NCI-H2107 treated with DMSO at 0.1 percent for 48 hours (cell line): Measurements from ENCODE around the gene ATP9B.

Source experiments
- DNase-seq: peaks from one replicate; lab custom pipeline; 2025; ENCODE audit not compliant: unreplicated experiment; lab: John Stamatoyannopoulos, UW

Gene ATP9B, protein sequence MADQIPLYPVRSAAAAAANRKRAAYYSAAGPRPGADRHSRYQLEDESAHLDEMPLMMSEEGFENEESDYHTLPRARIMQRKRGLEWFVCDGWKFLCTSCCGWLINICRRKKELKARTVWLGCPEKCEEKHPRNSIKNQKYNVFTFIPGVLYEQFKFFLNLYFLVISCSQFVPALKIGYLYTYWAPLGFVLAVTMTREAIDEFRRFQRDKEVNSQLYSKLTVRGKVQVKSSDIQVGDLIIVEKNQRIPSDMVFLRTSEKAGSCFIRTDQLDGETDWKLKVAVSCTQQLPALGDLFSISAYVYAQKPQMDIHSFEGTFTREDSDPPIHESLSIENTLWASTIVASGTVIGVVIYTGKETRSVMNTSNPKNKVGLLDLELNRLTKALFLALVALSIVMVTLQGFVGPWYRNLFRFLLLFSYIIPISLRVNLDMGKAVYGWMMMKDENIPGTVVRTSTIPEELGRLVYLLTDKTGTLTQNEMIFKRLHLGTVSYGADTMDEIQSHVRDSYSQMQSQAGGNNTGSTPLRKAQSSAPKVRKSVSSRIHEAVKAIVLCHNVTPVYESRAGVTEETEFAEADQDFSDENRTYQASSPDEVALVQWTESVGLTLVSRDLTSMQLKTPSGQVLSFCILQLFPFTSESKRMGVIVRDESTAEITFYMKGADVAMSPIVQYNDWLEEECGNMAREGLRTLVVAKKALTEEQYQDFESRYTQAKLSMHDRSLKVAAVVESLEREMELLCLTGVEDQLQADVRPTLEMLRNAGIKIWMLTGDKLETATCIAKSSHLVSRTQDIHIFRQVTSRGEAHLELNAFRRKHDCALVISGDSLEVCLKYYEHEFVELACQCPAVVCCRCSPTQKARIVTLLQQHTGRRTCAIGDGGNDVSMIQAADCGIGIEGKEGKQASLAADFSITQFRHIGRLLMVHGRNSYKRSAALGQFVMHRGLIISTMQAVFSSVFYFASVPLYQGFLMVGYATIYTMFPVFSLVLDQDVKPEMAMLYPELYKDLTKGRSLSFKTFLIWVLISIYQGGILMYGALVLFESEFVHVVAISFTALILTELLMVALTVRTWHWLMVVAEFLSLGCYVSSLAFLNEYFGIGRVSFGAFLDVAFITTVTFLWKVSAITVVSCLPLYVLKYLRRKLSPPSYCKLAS

DNA sequence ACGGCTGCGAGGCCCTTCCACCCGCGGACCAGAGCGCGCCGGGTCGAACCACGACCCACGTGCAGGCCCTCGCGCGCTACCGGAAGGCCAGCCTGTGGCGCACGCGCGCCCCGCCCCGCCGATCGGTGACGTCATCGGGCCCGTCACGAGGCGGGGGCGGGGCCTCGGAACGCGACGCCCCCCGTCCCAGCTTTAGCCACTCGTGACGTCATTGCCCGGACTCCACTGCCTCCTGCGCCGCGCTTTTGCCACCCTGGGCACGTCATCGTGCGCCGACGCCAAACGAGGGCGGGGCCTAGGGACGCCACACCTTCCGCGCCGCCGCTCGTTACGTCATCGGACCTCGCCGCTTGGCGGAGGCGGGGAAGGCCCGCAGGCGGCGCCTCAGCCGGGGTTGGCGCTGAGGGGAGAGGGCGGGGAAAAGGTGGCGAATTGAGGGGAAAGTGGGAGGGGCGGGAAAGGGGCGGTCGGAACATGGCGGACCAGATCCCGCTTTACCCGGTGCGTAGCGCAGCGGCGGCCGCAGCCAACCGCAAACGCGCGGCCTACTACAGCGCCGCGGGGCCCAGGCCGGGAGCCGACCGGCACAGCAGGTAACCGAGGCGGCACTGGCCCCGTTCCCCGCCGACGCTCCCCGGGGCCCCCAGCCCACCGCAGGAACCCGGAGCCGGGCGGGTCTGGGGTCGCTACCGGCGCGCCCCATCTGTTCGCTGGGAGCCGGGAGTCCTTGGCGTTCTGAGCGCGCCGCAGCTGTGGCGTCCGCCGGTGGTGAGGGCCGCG, at the start of gene ATP9B:
TSS of gene ATP9B (plus strand) at position 458 of the 780 bp plus-strand sequence. CDS start at position 475, 17 bp downstream.
- DNase-seq = peak; percentile 81

DNA sequence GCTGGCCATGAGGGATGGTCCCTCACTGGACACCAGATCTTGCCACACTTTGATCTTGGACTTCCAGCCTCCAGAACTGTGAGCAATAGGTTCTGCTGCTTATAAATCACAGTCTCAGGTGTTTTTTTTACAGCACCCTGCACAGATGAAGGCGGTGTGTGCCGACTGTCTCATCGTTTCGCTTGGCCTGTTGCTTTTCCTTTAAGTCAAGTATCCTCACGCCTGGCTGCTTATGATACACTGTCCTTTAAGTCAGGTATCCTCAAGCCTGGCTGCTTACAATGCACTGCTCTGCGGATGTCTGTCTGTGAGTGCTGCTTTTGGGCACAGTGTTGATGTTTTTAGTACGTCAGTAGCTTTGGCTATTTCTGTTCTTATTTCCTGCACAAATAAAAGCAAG, 49.3 kb upstream of the ATP9B start:
- no peak for DNase-seq

DNA sequence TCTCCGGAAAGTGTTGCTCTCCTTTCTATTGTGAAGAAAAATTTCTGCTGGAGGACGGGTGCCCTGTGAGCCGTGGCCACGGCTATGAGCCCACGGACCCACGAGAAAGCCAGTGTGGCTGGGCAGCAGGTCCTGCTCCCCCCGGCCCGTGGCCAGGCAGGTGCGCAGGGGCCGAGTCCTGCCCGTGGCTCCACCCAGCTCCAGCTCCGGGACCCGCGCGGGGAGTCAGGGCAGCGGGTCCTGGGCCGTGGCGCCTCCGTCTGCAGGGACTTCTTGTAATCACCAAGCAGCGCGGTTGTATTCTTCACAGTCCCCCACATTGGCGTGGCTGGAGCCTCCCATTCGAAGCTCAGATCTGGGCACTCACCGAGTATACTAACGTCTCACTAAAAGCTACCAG, 46.6 kb upstream of the ATP9B start:
- DNase-seq = no peak

DNA sequence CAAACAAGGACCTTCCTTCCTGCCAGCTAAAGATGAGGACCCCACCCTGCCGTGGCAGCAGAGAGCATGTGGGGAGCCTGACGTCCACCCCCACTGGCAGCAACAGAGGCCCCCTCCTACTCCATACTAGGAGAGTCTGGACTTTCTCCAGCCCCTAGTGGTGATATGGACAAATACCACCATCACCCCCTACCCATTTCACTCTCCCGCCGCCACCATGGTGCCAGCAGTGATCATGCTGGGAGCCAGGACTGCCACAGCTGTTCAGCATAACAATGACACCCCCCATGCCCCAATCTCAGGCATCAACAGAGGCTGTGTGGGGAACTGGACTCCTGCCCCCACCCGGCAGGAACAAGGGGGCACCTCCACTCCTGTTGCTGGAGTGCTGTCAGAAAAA, 42.7 kb upstream of the ATP9B start:
- no peak for DNase-seq

DNA sequence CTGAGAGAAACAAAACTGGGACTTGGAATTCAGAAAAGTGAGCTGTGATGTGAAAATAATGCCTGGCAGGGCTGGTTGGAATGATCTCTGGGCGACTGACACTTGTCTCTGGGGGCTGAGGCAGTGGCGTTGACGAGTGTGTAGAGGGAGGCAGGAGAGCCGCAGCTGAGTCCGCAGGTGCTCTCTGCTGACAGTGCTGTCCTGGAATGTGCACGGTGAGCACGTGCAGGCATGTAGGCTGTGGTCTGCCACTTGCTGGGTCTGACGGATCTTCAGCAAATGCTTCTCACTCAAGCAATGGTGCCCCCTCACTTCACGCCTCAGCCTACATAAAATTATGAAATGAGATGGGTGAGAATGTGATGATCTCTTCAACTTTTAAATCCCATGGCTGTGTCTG, 38.5 kb upstream of the ATP9B start:
- no peak for DNase-seq

DNA sequence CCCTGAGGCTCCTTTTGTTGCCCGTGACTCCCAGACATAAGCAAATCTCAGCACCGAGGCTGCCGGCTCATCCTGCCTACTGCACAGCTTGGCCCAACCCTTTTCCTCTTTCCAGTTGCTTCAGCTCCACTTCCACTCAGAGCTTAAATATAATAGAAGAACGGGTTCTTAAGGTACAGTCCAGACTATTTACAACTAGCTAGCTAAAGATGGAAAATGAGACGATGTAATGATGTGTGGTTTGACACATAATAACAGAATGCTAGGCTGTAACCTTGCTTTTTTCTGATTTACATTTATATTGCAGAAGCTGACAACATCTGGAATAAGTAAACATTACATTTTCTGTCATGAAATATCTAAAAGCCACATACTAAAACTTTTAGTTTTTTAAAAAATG, 26.9 kb upstream of the ATP9B start:
- DNase-seq = no peak

DNA sequence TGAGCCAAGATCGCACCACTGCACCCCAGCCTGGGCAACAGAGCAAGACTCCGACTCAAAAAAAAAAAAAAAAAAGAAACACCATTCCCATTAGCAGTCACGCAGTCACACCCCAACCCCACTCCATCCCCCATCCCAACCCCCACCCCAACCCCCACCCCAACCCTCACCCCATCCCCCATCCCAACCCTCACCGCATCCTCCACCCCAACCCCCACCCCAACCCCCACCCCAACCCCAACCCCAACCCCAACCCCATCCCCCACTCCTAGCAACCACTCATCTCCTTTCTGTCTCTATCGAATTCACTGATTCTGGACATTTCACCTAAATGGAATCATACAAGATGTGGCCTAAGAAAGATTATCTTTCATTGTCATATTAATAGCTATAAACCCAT, 25.9 kb upstream of the ATP9B start:
- DNase-seq = no peak

DNA sequence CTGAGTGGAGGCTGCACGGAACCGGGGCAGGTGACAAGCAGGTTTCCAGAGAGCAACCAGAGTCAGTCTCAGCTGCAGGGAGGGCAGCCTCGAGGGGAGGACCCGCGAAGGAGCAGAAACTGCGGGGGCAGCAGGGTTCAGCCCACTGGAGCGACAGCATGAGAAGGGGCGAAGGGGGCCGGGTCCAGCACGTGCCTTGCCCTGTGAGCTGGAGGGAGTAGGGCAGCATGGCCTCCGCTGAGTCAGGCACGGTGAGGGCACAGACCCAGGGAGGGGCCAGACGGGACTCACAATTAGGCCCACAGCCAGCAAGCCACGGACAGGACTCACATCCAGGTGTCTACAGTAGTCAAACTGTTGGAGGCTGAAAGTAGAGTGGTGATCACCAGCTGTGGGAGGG, 22.7 kb upstream of the ATP9B start:
- DNase-seq = no peak

DNA sequence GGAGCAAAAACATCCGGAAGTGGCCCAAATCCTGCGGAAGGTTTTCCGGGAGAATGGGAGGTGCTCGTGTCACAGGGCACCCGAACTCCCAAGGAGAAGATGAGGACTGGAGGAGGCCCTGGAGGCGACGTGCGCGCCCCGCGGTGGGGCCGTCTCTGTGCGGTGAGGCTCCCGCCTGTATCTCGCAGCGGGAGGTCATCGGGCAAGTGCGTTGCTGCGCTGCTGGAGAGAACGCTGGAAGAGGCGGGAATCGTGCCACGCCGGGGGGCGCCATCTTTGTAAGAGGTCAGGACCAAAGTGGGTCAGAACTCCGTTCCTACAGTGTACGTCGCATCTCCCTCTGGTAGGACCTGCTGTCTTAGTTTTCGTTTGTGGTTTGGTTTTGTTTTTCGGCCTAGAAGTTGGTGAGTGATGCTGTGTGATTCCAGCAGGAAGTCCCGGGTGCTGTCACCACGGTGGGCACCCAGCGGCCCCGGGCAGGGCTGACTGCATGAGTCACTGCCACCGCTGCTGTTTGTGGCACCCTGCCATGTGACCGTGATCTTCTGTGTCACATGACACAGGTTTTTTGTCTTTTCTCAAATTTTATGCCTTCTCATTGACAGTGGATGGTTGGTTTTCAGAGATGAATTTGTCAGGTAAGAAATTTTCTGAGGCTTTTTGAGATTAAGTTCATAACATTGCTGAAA, 21.5 kb upstream of the ATP9B start:
- DNase-seq = no peak

DNA sequence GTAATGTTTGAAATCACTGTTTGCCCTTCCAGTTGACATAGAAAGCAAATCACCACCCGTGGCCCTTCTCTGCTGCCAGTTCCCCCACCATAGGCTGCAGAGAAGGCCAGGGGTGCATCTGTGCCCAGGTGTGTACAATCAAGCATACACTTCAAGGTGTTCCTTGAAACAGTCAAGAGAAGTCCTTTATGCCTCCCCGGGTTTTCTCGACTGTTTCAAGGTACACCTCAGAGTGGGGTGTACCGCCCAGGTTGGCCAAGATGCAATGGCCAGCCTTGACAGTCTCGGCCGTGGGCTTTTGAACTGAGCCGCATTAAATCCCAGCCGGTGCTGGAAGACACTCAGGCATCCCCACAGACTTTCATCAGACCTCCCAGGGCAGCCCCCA, 21.0 kb upstream of the ATP9B start:
- DNase-seq = no peak

DNA sequence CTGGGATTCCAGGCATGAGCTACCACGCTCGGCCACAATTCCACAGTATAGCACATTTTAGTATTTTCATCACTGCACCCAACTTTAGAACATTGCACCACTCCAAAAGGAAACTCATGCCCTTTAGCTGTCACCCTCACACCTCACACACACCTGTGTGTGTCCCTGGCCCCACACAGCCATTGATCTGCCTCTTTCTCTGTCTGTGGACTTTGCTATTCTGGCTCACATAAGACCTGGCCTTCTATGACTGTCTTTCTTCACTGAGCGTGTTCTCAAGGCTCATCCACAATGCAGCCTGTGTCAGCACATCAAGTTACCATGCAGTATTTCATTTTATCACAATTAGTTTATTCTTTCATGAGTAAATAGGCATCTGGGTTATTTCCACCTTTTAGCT, 19.7 kb upstream of the ATP9B start:
- no peak for DNase-seq

DNA sequence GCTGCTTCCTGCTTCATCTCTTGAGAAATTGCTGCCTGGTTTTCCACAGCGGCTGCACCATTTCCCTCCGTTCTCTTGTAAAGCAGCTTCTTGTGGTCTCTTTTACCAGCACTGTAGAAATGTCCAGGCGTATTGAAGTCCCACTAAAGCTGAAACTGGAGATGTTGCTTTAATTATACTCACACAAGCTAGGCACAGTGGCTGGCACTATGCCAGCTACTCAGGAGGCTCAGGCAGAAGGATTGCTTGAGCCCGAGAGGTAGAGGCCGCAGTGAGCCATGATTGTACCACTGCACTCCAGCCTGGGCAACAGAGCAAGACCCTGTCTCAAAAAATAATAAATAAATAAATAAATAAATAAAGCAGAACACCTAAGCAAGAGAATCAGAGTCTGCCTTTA, 19.2 kb upstream of the ATP9B start:
- no peak for DNase-seq

DNA sequence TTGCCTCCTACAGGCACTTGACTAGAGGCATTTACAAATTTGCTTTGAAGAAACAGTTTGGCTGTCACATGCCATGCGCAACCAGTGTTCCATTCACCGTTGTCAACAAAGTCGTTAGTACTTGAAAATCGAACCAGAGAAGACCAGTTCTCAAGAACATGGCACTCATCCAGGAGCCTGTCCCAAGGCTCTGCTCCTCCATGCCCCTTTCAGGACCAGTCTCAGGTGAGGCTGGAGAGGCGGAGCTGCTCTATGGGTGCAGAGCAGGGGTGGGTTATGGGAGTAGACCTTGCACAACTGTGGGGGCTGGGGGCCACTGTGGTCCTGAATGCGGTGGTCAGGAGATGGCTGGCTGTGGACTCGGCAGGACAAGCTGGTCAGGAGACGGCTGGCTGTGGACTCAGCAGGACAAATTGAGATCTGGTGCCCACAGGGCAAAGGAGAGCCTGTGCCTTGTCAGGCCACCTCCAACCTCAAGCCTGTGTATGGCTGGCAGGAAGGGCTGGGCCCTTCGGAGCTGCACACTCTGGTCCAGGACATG, 12.3 kb upstream of the ATP9B start:
- no peak for DNase-seq

DNA sequence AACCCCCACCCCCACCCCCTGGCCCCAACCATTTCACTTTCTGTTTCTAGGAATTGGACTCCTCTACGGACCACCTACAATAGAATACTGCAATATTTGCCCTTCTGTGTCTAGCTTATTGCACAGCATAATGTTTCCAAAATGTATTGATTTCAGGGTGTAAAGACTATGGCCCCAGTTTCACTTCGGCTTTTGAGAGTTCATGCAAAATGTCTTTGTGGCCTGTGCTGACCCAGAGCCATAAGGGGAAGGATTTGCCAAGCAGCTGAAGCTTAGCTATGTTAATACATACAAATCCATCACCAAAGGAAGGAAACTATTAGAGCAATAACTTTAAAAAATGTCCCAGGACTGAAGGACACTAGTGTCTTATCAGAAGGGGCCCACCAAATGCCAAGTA, 11.2 kb upstream of the ATP9B start:
- no peak for DNase-seq

DNA sequence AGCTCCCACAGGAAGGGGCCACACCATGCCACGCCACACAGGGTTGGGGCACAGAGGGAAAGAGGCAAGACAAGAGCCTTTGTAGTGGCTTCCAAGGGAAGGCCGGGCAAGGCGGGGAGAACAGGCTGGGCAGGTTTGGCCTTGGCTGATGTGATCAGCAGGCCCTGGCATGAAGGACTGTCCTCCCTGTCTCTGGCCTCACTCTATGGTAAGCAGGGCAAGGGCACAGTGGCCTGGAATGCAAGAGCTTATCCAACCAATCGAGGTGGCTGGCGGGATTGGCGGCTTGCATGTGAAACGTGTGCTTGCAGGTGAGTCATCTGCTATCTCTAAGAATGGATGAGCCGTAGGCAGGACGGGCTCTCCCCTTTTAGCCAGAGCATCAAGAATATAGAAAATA, 6.4 kb upstream of the ATP9B start:
- DNase-seq = no peak

DNA sequence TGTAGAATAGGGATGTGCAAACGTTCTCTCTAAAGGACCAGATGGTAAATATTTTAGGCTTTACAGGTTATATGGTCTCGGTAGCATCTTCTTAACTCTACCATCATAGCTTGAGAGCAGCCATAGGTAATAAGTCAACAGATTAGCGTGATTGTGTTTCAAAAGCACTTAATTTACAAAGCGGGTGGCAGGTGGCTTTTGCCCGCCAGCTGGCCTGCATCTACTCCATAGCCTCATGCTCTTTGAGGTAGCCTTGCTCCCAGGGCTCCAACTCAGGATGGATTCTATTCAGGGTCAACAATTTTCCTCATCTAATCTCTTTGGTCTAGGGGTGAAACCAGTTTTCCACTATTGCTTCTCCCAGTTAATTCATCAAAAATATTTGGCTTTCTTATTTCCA, 5.0 kb upstream of the ATP9B start:
- DNase-seq = peak; percentile 81

DNA sequence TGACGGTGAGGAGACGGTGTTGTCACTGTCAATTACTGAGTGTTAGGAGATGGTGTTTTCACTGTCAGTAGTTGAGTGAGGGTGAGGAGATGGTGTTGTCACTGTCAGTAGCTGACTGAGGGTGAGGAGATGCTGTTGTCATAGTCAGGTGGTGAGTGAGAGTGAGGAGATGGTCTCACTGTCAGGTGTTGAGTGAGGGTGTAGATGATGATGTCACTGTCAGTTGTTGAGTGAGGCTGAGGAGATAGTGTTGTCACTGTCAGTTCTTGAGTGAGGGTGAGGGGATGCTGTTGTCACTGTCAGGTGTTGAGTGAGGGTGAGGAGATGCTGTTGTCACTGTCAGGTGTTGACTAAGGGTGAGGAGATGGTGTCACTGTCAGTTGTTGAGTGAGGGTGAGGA, 3.4 kb upstream of the ATP9B start:
- DNase-seq = no peak

DNA sequence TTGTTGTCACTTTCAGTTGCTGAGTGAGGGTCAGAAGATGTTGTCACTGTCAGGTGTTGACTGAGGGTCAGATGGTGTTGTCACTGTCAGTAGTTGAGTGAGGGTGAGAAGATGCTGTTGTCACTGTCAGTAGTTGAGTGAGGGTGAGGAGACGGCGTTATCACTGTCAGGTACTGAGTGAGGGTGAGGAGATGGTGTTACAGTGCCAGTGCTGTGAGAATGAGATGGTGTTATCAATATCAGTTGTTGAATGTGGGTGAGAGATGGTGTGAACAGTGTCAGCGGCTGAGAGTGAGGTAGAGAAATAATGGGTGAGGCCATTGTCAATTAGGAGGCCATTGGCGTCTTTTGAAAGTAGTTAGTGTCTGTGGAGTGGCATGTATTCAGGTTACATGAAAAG, 1.6 kb upstream of the ATP9B start:
- no peak for DNase-seq

DNA sequence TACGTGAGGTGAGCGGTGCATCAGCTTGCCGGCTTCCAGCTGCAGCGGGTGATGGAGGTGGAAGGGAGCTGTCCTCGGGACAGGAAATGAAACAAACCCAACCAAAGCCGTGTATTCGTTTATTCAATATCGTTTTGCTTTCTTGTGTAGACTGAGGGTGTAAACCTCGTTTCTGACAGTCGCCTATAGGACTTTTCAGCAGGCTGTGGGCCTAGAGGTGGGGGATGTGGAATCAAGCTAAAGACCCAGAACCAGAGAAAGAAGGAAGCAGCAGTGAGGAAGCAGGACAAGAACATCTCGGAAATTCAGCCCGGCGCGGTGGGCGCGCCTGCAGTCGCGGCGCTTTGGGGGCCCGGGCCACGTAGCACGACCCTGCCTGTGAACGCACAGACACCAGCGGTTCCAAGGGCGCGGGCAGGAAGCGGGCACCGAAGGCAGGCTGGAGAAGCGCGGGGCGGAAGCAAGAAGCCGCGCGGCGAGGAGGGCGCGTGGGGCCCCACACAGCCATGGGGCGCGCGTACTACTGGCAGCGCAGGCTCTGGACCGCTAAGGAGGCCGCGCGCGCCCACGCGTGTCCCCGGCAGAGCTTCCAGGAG, 755 bp upstream of the ATP9B start:
- no peak for DNase-seq

DNA sequence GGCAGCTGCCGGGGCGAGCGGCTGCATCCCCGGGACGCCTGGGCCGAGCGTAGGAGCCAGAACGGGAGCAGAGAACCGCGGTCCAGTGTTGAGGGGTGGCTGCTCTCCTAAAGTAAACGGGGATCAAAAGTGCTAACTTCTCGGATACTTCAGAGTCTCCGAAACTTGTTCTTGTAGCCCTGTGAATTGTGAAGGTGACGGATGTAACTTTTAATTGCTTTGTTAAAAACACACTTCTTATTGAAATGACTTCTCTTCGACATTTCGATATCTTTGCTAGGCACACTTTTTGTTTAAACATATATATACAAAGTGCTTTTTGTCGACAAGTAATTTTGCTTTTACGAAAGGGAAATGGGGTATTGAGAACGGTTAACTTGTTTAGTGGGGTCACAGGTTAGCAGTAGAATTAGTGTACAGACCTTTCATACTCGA, 540 bp downstream of the ATP9B start:
- peak; percentile 37 for DNase-seq
